ENCODE results near the gene CDC27.
"Not testable (repeated sequence)": the region's sequence is repeated elsewhere in the genome, so short reads cannot be mapped to it uniquely, and the experiment has no call there.

Gene CDC27

GRCh38 chr17:47192554-47192953 is 3.5 kb upstream of the CDC27 start:
- no peak for DNase-seq

DNA sequence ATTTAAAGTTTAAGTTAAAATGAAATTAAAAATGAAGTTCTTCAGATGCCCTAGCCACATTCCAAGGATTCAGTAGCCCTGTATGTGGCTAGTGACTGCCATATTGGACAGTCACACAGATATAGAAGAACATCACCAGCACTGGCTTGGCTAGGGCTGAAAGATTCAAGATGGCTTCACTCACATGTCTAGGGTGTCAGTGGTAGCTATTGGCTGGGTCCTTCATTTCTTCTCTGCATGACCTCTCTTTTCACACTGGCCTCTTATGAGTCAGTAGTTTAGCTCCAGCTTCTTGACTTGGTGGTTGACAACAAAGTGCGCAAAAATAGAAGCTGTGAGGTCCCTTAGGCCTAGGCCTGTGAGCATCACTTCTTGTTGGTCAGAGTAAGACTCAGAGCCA is 1.7 kb upstream of the CDC27 start:
- DNase-seq: no peak

DNA sequence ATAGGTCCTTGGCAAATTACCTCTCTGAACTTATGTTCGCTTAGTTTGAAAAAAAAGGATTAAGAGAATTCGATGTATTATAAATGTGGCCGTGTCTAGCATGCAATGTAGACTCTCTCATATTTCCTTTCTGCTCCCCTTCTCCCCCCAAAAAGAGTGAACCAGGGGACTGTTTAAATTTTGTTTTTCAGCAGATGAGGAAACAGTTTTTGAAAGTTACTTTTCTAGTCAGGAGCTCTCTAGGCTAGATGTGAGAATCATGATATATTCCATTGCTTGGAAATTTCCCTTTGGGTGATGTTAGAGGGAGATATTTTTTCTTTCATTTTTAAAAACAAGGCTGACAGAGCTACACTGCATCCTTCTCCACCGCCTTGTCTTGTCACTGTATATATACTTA is 1.1 kb upstream of the CDC27 start:
- DNase-seq: no peak

DNA sequence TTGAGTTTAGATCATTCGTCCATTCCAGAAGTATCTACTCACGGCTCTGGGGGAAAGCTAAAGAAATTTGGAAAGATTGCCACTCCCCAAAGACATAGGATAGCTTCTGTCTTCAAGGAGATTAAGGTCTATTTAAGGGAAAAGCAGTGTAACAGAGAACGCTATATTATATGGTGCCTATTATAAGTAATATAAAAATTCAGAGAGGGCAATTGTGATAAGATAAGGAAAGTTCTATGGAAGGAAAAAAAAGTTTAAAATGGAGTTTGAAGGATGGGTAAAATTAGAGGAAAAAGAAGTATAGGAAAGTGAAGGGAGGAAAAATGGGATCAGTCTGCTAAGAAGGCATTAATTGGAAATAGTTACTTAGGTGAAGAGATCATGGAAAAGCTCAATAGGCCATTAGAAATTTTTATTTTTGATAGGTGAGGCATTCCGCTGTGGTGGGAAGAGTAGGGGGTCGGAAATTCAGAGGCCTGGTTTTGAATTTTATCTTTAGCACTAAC is 690 bp upstream of the CDC27 start:
- no peak for DNase-seq

GRCh38 chr17:47188271-47188875 is 722 bp downstream of the CDC27 start:
- no peak for DNase-seq

GRCh38 chr17:47184681-47185080 is 4.4 kb downstream of the CDC27 start:
- no peak for DNase-seq

DNA sequence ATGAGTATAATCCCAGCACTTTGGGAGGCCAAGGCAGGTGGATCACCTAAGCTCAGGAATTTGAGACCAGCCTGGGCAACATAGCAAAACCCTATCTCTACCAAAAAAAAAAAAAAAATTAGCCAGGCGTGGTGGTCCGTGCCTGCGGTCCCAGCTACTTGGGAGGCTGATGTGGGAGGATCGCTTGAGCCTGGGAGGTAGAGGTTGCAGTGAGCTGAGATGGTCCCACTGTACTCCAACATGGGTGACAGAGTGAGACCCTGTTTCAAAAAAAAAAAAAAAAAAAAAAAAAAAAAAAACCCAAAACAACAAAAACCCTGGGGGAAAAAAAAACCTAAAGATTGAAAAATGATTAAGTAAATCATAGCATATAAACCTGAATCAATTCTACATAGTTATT is 8.1 kb downstream of the CDC27 start:
- not testable (repeated sequence) for DNase-seq

GRCh38 chr17:47180337-47180736 is 8.8 kb downstream of the CDC27 start:
- DNase-seq: no peak

DNA sequence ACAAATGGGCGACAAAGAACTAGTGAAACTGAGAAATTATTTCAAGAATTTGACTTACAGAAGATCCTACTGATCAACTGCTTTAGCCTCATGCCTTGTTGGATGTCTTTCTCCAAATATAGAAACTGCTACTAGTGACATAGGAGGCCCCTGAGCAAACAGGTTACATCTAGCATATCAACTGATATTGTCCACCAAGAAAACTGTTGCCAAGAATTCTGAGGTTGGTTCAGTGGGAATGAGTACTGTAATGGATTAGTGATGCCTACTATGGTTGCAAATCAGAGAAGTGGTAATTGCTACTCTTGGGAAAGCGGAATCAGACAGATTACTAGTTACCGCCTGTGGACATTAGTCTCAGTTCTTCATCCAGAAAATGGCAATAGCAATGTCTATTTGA is 10.0 kb downstream of the CDC27 start:
- DNase-seq: no peak

GRCh38 chr17:47177261-47177660 is 11.8 kb downstream of the CDC27 start:
- DNase-seq: no peak

GRCh38 chr17:47176389-47176826 is 12.7 kb downstream of the CDC27 start:
- DNase-seq: no peak

DNA sequence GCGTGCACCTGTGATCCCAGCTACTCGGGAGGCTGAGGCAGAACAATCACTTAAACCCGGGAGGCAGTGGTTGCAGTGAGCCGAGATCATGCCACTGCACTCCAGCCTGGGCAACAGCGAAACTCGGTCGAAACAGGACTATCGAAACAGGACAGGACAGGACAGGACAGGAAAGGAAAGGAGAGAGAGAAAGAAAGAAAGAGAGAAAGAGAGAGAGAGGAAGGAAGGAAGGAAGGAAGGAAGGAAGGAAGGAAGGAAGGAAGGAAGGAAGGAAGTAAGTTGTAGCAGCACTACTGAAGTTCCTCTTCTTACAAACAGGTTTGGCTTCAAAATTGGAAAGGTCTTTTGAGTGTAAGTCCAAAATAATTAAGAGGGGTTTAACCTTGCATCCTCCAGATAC is 14.3 kb downstream of the CDC27 start:
- not testable (repeated sequence) for DNase-seq

DNA sequence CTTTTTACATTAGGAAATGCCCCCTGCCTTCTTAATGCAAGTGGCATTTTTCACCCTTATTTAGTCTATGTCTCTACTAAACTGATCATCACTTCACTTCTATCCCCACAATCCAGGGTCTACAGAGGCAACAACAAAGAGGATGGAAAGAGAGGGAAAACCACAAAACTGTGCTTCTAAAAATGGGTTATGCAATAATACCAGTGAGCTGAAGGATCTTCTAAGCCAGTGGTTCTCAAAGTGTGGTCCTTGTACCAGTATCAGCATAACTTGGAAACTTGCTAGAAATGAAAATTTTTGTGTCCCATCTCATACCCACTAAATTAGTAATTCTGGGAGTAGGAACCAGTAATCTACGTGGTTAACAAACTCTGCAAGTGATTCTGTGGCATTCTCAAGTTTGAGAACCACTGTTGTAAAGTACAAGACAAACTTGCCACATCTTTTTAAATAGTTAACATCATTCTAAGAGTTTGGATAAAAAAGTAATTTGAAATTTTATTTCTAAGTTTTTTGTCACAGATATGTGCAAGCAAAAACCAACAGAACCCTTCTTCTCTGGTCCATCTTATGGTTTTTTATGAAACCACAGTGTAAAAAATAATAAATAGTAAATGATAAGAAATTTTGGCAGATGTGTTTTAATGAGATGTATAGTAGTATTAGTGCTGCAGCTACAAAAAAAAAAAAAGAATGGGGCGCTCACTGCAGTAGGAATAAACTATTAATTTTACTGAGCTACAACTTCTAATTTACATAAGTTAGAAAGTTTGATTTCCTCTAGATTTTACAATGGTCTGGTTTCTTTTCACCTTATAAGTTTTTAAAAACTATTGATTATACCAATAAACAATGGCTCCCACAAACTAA is 16.2 kb downstream of the CDC27 start:
- peak; percentile 0 for DNase-seq

- DNase-seq: no peak
These were observed 18.4 kb downstream of the CDC27 start for GRCh38 chr17:47170710-47171109.

DNA sequence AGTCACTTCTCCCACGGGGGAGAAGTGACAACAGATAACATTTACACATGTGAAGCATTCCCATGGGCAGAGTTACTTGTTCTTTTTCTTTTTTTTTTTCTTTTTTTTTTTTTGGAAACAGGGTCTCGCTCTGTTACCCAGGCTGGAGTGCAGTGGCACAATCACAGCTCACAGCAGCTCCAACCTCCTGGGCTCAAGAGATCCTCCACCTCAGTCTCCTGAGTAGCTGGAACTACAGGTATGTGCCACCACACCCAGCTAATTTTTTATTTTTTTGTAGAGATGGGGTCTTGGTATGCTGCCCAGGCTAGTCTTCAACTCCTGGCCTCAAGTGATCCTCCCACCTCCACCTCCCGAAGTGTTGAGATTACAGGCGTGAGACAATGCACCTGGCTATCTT is 20.2 kb downstream of the CDC27 start:
- DNase-seq: not testable (repeated sequence)

- DNase-seq: not testable (repeated sequence)
These were observed 22.2 kb downstream of the CDC27 start for GRCh38 chr17:47166854-47167253.

DNA sequence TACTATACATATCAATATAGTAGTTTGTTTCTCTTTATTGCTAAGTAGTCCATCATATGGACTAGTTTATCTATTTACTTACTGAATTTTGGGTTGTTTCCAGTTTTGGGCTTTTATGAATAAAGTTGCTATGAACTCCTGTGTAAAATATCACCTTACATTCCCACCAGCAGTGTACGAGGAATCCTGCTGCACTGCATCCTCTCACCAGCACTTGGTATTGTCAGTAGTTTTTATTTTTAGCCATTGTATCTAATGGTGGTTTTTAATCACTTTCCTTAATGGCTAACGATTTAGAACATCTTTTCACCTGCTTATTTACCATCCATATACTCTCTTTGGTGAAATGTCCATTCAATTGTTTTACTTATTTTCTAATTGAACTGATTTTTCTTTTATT is 24.0 kb downstream of the CDC27 start:
- DNase-seq: no peak

- DNase-seq: no peak
These were observed 24.8 kb downstream of the CDC27 start for GRCh38 chr17:47164263-47164662.

GRCh38 chr17:47162013-47162622 is 27.0 kb downstream of the CDC27 start:
- no peak for DNase-seq

DNA sequence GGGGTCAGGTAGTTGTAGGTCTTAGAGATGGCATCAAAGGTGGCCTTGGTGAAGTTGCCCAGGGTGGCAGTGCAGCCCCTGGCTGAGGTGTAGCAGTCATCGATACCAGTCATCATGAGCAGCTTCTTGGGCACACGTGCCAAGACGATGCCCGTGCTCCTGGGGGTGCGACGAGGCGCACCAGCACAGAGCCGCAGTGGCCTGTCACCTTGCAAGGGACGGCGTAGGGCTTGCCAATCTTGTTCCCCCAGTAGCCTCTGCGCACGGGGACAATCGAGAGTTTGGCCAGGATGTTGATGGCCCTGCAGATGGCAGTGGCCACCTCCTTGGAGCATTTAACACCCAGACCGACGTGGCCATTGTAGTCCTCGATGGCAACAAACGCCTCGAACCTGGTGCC is 29.8 kb downstream of the CDC27 start:
- DNase-seq: no peak

GRCh38 chr17:47145351-47145750 is 43.7 kb downstream of the CDC27 start:
- DNase-seq: no peak

DNA sequence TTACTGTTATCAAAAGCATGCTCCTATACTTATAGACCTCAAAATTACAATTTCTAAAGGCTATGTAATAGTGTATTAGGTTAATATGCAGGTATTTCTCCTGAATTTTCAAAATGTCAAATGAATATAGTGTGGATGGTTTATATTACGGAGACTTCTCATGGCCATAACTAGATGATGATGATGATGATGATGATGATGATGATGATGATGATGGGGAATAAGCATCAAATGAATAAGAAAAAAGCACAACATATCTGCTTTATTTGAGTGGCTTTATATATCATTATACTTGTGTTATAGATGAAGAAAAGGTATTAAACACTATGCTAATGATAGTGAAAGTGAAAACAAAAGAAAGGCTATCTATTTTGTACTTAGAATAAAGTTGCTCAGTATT is 53.9 kb downstream of the CDC27 start:
- DNase-seq: no peak

- DNase-seq: not testable (repeated sequence)
These were observed 54.7 kb downstream of the CDC27 start for GRCh38 chr17:47134354-47134753.

- DNase-seq: no peak
These were observed 57.3 kb downstream of the CDC27 start for GRCh38 chr17:47131761-47132160.

Measured in T1000 (cell line).